Liver (tissue), 3 donors: Measurements from ENCODE around the gene ARHGEF10L.

ENCODE experiments used
- CTCF ChIP-seq: fragments of 150-350 bp; IDR thresholded peaks from 2 replicates; pipeline ENCODE4 v1.5.1; 2017; ENCODE audit warnings: improper control_type of control experiment, low read depth, low read length; ENCODE audit not compliant: missing input control
- EGR1 ChIP-seq, 2 donors: IDR thresholded peaks; 2 replicates each; pipeline ENCODE4 v1.6.1; 2016 to 2018; ENCODE audit warnings: antibody characterized with exemption in 2 of 2, low read depth in 2 of 2
- FOXA1 ChIP-seq: IDR thresholded peaks from 2 replicates; pipeline ENCODE4 v1.6.1; 2016; ENCODE audit warnings: antibody characterized with exemption
- RAD21 ChIP-seq, 2 donors: IDR thresholded peaks; 2 replicates each; pipeline ENCODE4 v1.6.1; 2016; ENCODE audit warnings: antibody characterized with exemption in 2 of 2, mild to moderate bottlenecking in 2 of 2
- donor health status: healthy.
- donor health status: healthy.

- TF ChIP-seq FOXA1 (no peak), CTCF (no peak), RAD21 (IDR thresholded peaks at IDR 0.05) (no peak), EGR1 (IDR thresholded peaks at IDR 0.05; ENCODE audit: low read depth in 2 of 2) (no peak)
Observed at GRCh38 chr1:17570228-17570627, 30.7 kb downstream of the ARHGEF10L start.
